ENCODE results near the gene ZC3H4.

GRCh38 chr19:47073574-47073973, 40.0 kb downstream of the ZC3H4 start:
- TF ChIP-seq CHD2 (IDR thresholded peaks at IDR 0.05; ENCODE audit: low read length) (no peak), CTCF (IDR thresholded peaks at IDR 0.05; ENCODE audit: control extremely low read depth in 1 of 3, insufficient read depth in 1 of 3, low read depth in 1 of 3, low read length in 3 of 3) (no peak), BCL11A (IDR thresholded peaks at IDR 0.05; ENCODE audit: low read depth in 2 of 2, low read length in 2 of 2) (no peak), EP300 (IDR thresholded peaks at IDR 0.05; ENCODE audit: borderline replicate concordance in 1 of 2, low read depth in 2 of 2, low read length in 2 of 2) (no peak), RAD21 (IDR thresholded peaks at IDR 0.05 in 1 of 2, conservative IDR thresholded peaks at IDR 0.05 in 1 of 2; ENCODE audit: low read depth in 2 of 2, low read length in 2 of 2) (no peak), GABPA (IDR thresholded peaks at IDR 0.05; ENCODE audit: borderline replicate concordance, insufficient read depth, low read length) (no peak), CHD7 (IDR thresholded peaks at IDR 0.05; ENCODE audit: insufficient replicate concordance, low read length) (no peak), CBX5 (IDR thresholded peaks at IDR 0.05; ENCODE audit: low read depth, low read length) (no peak)
